Mesenchymal stem cell (in vitro differentiated cells and primary cell): ENCODE results near the gene AZU1.
A peak's percentile ranks its signal among the peaks of the same experiment; 100 is the strongest.

ENCODE experiments used
- DNase-seq: peaks from one replicate; pipeline ENCODE4 v3.0.0-alpha.2; 2013
- H2AFZ ChIP-seq: one replicate; pipeline ENCODE4 v1.6.1; 2013; ENCODE audit warnings: low read depth, mild to moderate bottlenecking, control low read depth, inconsistent platforms, low read length, moderate library complexity
- H2AK5ac ChIP-seq: 2 replicates; pipeline ENCODE4 v1.6.1; 2013; ENCODE audit warnings: low read length, moderate library complexity, mild to moderate bottlenecking, inconsistent platforms; ENCODE audit not compliant: severe bottlenecking
- H2BK120ac ChIP-seq: one replicate; pipeline ENCODE4 v1.6.1; 2013; ENCODE audit warnings: low read depth, mild to moderate bottlenecking, inconsistent platforms, low read length, moderate library complexity
- H2BK12ac ChIP-seq, 2 experiments: one replicate each; pipeline ENCODE4 v1.6.1; 2013; ENCODE audit warnings: inconsistent platforms in 2 of 2, low read length in 2 of 2, mild to moderate bottlenecking in 2 of 2, moderate library complexity in 2 of 2, control low read depth in 1 of 2
- H2BK15ac ChIP-seq: one replicate; pipeline ENCODE4 v1.6.1; 2013; ENCODE audit warnings: mild to moderate bottlenecking, low read depth, inconsistent platforms; ENCODE audit not compliant: poor library complexity, severe bottlenecking
- H2BK5ac ChIP-seq: 2 replicates; pipeline ENCODE4 v1.6.1; 2013; ENCODE audit warnings: low read depth, mild to moderate bottlenecking, low read length, control low read depth, inconsistent platforms; ENCODE audit not compliant: poor library complexity, severe bottlenecking
- H3K14ac ChIP-seq, 2 experiments: one replicate each; pipeline ENCODE4 v1.6.1; 2013; ENCODE audit warnings: inconsistent platforms in 2 of 2, low read length in 2 of 2, control low read depth in 1 of 2, mild to moderate bottlenecking in 1 of 2, moderate library complexity in 1 of 2
- H3K18ac ChIP-seq, 2 experiments: one replicate each; pipeline ENCODE4 v1.6.1; 2013; ENCODE audit warnings: inconsistent platforms in 2 of 2, low read length in 2 of 2, control low read depth in 1 of 2, low read depth in 1 of 2, mild to moderate bottlenecking in 1 of 2
- H3K23ac ChIP-seq, 2 experiments: one replicate each; pipeline ENCODE4 v1.6.1; 2013; ENCODE audit warnings: inconsistent platforms in 2 of 2, low read length in 2 of 2, mild to moderate bottlenecking in 2 of 2, moderate library complexity in 2 of 2, control low read depth in 1 of 2
- H3K27ac ChIP-seq: 2 replicates; pipeline ENCODE4 v1.5.1; 2013; ENCODE audit warnings: mild to moderate bottlenecking, moderate library complexity, low read length, control low read depth, inconsistent platforms; ENCODE audit not compliant: poor library complexity, severe bottlenecking
- H3K27me3 ChIP-seq, 2 experiments: 2 replicates each; pipeline versions ENCODE4 v1.6.1 to v1.7.0; 2013; ENCODE audit warnings: low read length in 2 of 2, mild to moderate bottlenecking in 2 of 2, moderate library complexity in 2 of 2, control low read depth in 1 of 2, inconsistent platforms in 1 of 2; ENCODE audit not compliant: control insufficient read depth in 1 of 2, insufficient read depth in 1 of 2
- H3K36me3 ChIP-seq, 2 experiments: 2 replicates each; pipeline versions ENCODE4 v1.6.1 to v1.7.0; 2013; ENCODE audit warnings: low read length in 2 of 2, control low read depth in 1 of 2, inconsistent platforms in 1 of 2, low read depth in 1 of 2, mild to moderate bottlenecking in 1 of 2; ENCODE audit not compliant: insufficient read depth in 2 of 2, control insufficient read depth in 1 of 2
- H3K4ac ChIP-seq, 2 experiments: one replicate each; pipeline ENCODE4 v1.6.1; 2013; ENCODE audit warnings: inconsistent platforms in 2 of 2, low read length in 2 of 2, mild to moderate bottlenecking in 2 of 2, moderate library complexity in 2 of 2, control low read depth in 1 of 2, low read depth in 1 of 2
- H3K4me1 ChIP-seq: 2 replicates; pipeline ENCODE4 v1.6.1; 2013; ENCODE audit warnings: low read depth, low read length, control low read depth; ENCODE audit not compliant: control insufficient read depth, insufficient read depth
- H3K4me2 ChIP-seq: 2 replicates; pipeline ENCODE4 v1.6.1; 2013; ENCODE audit warnings: low read length, mild to moderate bottlenecking, inconsistent platforms; ENCODE audit not compliant: poor library complexity, severe bottlenecking
- H3K4me3 ChIP-seq, 2 experiments: 2 replicates each; pipeline versions ENCODE4 v1.5.1 to v1.7.0; 2013; ENCODE audit warnings: low read length in 2 of 2, mild to moderate bottlenecking in 2 of 2, control low read depth in 1 of 2, low read depth in 1 of 2; ENCODE audit not compliant: insufficient read depth in 1 of 2
- H3K79me1 ChIP-seq: replicated peaks from 2 replicates; pipeline ENCODE4 v1.6.1; 2013; ENCODE audit warnings: mild to moderate bottlenecking, control low read depth, low read length, inconsistent platforms; ENCODE audit not compliant: poor library complexity, severe bottlenecking
- H3K9ac ChIP-seq: 2 replicates; pipeline ENCODE4 v1.7.0; 2013; ENCODE audit warnings: mild to moderate bottlenecking, low read length, moderate library complexity
- H3K9me3 ChIP-seq: 2 replicates; pipeline ENCODE4 v1.7.0; 2013; ENCODE audit warnings: mild to moderate bottlenecking, low read length; ENCODE audit not compliant: control insufficient read depth
- H4K8ac ChIP-seq: one replicate; pipeline ENCODE4 v1.6.1; 2013; ENCODE audit warnings: inconsistent platforms, mild to moderate bottlenecking, low read length, moderate library complexity
- H4K91ac ChIP-seq: one replicate; pipeline ENCODE4 v1.6.1; 2013; ENCODE audit warnings: mild to moderate bottlenecking, low read length, inconsistent platforms
- WGBS: methylation state at CpG from one replicate; pipeline ENCODE4 v1.1.7; 2013; ENCODE audit warnings: mixed read lengths; 5-methylcytosine and 5-hydroxymethylcytosine counted together

AZU1 gene

GRCh38 chr19:812747-813218 lies 14.9 kb upstream of the AZU1 start:
- H3K18ac ChIP-seq, result no peak overlapping the region
- H3K9me3 ChIP-seq, result no peaks in the 10 kb centered on the region
- no peak overlapping the region for H2AK5ac ChIP-seq
- no peak overlapping the region for H3K14ac ChIP-seq
- no peak overlapping the region for H2BK5ac ChIP-seq
- H2BK12ac ChIP-seq, result no peak overlapping the region
- no peak overlapping the region for H4K91ac ChIP-seq
- no peaks in the 10 kb centered on the region for H3K27me3 ChIP-seq
- no peak for DNase-seq
- H3K27ac ChIP-seq, result no peak overlapping the region
- no peak overlapping the region for H2BK15ac ChIP-seq
- H3K4me3 ChIP-seq, result no peak overlapping the region
- H3K36me3 ChIP-seq, result peaks cover 48 to 87% of the 10 kb centered on the region in 2 experiments
- no peaks in the 10 kb centered on the region for H3K4me1 ChIP-seq
- H4K8ac ChIP-seq, result no peak overlapping the region
- H3K79me1 ChIP-seq, result peaks cover 7% of the 10 kb centered on the region
- WGBS, result 97% methylated on average over 72 of the region's 72 CpGs
- no peak overlapping the region for H3K4me2 ChIP-seq
- H3K4ac ChIP-seq, result no peak overlapping the region
- no peak overlapping the region for H3K23ac ChIP-seq
- H3K9ac ChIP-seq, result no peak overlapping the region
- H2BK120ac ChIP-seq, result no peak overlapping the region
- no peak overlapping the region for H2AFZ ChIP-seq

- Histone ChIP-seq H3K4me1 (no peaks in the 10 kb centered on the region), H2AFZ (no peak overlapping the region), H2AK5ac (no peak overlapping the region), H3K23ac (no peak overlapping the region), H3K9me3 (no peaks in the 10 kb centered on the region), H4K91ac (peak overlapping the region; percentile 80), H2BK120ac (no peak overlapping the region), H3K36me3 (peaks cover 43 to 80% of the 10 kb centered on the region in 2 experiments), H3K4ac (no peak overlapping the region), H2BK5ac (no peak overlapping the region), H3K14ac (no peak overlapping the region), H4K8ac (peak overlapping the region; percentile 46), H2BK15ac (no peak overlapping the region), H3K18ac (no peak overlapping the region), H3K4me3 (no peak overlapping the region), H3K79me1 (peaks cover 7% of the 10 kb centered on the region), H2BK12ac (no peak overlapping the region), H3K27me3 (no peaks in the 10 kb centered on the region), H3K4me2 (no peak overlapping the region), H3K27ac (no peak overlapping the region), H3K9ac (no peak overlapping the region)
- DNase-seq, result no peak
- 96% methylated on average over 86 of the region's 87 CpGs for WGBS
Observed at GRCh38 chr19:813219-814151, 14.2 kb upstream of the AZU1 start.

GRCh38 chr19:814152-815078 lies 13.2 kb upstream of the AZU1 start:
- H3K4ac ChIP-seq, result no peak overlapping the region
- H3K79me1 ChIP-seq, result peaks cover 7% of the 10 kb centered on the region
- no peak overlapping the region for H3K4me3 ChIP-seq
- H3K9ac ChIP-seq, result no peak overlapping the region
- no peak overlapping the region for H2AFZ ChIP-seq
- H2BK15ac ChIP-seq, result no peak overlapping the region
- H3K27ac ChIP-seq, result no peak overlapping the region
- H3K36me3 ChIP-seq, result peaks cover 34 to 70% of the 10 kb centered on the region in 2 experiments
- no peaks in the 10 kb centered on the region for H3K9me3 ChIP-seq
- H3K27me3 ChIP-seq, result no peaks in the 10 kb centered on the region
- H3K14ac ChIP-seq, result no peak overlapping the region
- no peak overlapping the region for H3K4me2 ChIP-seq
- peak overlapping the region; percentile 40 for H4K8ac ChIP-seq
- WGBS, result 96% methylated on average over 49 of the region's 49 CpGs
- H3K18ac ChIP-seq, result no peak overlapping the region
- no peak overlapping the region for H2BK12ac ChIP-seq
- H2BK120ac ChIP-seq, result no peak overlapping the region
- H4K91ac ChIP-seq, result no peak overlapping the region
- no peak for DNase-seq
- no peak overlapping the region for H3K23ac ChIP-seq
- H3K4me1 ChIP-seq, result no peaks in the 10 kb centered on the region
- no peak overlapping the region for H2AK5ac ChIP-seq
- no peak overlapping the region for H2BK5ac ChIP-seq
